HG02884 (cell line): ENCODE results near the gene CDK10.
"Not testable (repeated sequence)": the region's sequence is repeated elsewhere in the genome, so short reads cannot be mapped to it uniquely, and the experiment has no call there.

ENCODE experiments used
- ATAC-seq: cut with Tn5 transposase; IDR thresholded peaks from one replicate; pipeline ENCODE4 v1.9.1; 2021; ENCODE audit warnings: mild to moderate bottlenecking, moderate library complexity; ENCODE audit not compliant: unreplicated experiment

Gene CDK10

GRCh38 chr16:89686520-89687091 lies at the start of gene CDK10:
CDK10 (plus strand) TSS chr16:89686689; CDS start chr16:89686711, 22 bp downstream.
- ATAC-seq, result peak; percentile 81

GRCh38 chr16:89637379-89637778 lies 49.1 kb upstream of the CDK10 start:
- no peak for ATAC-seq

GRCh38 chr16:89638455-89638854 lies 48.0 kb upstream of the CDK10 start:
- no peak for ATAC-seq

GRCh38 chr16:89639385-89639784 lies 47.1 kb upstream of the CDK10 start:
- no peak for ATAC-seq

DNA sequence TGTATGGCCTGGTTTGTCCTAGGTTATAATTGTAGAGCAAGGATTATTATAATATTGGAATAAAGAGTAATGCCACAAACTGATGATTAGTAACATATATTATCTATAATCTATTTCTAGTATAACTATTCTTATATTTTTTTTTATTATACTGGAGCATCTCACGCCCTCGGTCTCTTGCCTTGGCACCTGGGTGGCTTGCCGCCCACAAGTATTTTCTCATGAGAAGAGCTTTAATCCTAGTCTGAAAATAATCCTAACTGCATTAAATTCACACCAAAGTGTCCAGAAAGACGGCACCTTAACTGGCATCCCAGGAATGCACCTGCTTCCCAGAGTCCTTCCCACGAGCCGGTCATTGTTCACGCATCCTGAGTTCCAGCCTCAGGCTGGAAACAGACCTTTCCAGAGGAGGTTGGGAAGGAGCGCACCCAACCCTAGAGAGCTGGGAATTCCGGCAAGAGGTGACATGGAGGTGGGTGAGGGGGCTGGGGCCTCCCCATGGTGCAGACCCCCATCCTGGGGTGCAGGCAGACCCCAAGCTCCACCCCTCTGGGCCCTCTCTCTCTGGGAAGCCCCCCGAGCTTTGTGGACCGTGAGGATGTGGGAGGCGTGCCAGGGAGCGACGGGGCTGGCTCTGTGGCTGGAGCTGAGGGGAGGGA lies 44.9 kb upstream of the CDK10 start:
- ATAC-seq, result no peak

GRCh38 chr16:89642574-89642973 lies 43.9 kb upstream of the CDK10 start:
- ATAC-seq, result no peak

GRCh38 chr16:89643769-89644300 lies 42.7 kb upstream of the CDK10 start:
- ATAC-seq, result no peak

DNA sequence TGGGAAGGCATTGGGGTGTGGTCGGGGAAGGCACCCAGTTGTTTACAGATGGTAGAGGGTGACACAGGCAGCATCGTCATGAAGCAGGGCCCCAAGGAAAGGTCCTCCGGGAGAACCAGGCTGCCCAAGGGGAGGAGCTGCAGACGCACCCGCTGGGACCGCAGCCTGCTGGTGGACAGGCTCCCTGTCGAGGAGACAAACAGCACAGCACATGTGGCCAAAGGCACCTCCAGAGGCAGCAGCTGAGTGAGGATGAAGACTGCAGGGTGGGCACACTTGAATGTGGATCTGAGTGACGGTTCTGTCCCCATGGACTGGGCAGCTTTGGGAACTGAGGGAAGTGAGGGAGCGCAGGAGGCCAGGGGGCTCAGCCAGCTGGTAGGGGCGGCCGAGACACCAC lies 41.4 kb upstream of the CDK10 start:
- ATAC-seq, result no peak

DNA sequence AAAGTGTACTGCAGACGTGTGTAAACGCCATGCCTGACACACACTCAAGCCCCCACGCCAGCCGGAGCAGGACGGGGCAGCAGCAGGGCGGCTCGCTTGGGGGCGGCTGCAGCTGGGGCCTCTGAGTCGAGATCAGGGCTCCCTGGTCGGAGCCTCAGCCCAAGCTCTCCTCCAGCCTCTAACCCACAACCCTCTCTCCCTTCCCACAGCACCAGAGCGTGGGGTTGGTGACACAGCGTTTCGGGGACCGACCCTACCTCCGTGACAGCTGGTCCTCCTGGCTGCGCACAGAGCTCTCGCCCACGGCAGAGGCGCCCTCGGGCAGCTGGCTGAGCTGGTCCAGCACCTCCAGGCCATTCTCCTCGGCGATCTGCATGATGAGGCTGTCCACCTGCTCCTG lies 40.2 kb upstream of the CDK10 start:
- ATAC-seq, result no peak

DNA sequence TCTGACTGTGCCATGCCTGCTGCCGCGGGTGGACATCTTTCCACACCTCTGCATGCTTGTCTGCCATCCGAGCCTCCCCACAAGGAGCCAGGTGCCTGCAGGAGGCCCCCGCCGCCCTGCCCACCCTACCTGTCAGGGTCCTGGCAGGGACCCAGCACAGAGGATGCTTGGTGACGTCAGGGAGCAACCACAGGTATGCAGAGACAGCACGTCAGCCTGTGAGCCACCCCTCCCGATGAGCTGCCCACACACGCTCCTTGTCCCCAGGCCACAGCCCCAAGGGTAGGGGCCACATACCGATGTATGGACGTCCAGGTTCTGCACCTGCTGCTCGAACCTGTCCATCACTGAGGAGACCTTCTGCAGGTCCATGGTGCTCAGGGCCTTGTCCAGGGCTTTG lies 39.6 kb upstream of the CDK10 start:
- no peak for ATAC-seq

DNA sequence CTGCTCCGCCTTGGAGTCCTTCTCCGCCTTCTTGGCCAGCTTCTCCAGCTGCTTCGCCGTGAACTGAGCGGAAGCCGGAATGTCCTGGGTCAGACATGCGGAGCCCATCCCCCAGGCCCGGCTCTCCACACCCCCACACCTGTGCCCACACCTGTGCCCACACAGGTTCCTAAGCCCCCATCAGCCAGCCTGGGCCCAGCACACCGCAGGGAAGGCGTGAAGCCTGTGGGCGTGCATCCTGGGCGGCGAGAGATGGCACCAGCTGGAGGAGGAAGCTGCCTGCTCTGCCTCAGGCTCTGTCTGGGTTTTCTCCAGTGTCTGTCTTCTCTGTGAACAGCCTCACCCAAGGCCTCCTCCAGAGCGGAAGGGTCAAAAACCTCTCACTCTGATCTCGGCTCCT lies 34.9 kb upstream of the CDK10 start:
- ATAC-seq, result no peak

- ATAC-seq, result no peak
Measured at GRCh38 chr16:89653656-89654295, 32.7 kb upstream of the CDK10 start.

DNA sequence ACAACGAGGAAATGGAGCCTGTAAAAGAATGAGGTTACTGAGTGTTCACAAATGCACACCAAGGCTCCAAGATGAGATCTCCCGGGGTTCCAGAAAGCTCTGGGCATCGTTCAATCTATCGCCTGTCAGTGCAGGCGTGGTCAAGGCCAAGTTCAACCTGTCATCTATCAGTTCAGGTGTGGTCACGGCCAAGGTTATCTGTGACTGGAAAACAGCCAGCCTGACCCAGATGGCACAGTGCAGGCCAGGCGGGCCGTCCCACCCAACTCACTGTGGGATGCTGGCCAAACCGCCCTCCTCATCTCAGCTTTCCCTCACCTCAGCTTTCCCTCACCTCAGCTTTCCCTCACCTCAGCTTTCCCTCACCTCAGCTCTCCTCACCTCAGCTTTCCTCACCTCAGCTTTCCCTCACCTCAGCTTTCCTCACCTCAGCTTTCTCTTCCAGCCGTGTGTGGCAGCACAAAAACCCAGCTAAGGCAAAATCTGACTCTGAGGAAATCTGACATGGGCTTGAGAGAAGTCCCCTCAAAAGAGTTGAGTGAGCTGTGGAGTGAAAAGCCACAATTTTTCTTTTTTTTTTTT lies 31.3 kb upstream of the CDK10 start:
- ATAC-seq, result no peak

GRCh38 chr16:89656435-89657121 lies 29.9 kb upstream of the CDK10 start:
- no peak for ATAC-seq

GRCh38 chr16:89657442-89658220 lies 28.9 kb upstream of the CDK10 start, which contains the start of the genes CHMP1A and SPATA33:
CHMP1A (minus strand) TSS chr16:89657708; CDS start chr16:89657588, 120 bp downstream.
SPATA33 (plus strand) TSS chr16:89657836; CDS start chr16:89657912, 76 bp downstream.
- ATAC-seq, result peak; percentile 83

DNA sequence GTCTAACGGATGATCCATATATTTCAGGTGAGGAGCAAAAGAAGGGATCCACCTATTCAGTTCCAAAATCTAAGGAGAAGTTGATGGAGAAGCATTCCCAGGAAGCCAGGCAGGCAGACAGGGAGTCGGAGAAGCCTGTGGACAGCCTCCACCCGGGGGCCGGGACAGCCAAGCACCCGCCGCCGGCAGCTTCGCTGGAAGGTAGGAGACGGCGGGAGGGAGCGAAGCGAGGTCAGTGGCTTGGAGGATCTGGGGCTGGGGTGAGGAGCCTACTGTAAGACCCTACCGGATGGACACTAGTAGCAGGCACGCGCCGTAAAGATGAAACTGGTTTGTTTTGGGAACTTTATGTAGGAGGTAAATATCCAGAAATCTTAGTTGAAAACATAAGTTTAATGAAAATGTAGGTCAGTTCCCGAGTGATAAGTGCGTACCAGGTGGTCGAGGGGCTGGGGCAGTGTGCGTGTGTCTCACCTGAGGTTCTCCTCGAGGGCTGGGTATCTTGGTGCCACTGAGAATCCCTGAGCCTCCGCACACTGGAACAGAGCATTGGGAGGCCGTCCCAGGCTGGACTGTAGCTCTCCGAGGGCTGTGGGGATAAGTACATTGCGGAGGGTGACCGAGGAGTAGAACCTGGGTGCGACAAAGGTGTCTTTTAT lies 28.1 kb upstream of the CDK10 start:
- no peak for ATAC-seq

DNA sequence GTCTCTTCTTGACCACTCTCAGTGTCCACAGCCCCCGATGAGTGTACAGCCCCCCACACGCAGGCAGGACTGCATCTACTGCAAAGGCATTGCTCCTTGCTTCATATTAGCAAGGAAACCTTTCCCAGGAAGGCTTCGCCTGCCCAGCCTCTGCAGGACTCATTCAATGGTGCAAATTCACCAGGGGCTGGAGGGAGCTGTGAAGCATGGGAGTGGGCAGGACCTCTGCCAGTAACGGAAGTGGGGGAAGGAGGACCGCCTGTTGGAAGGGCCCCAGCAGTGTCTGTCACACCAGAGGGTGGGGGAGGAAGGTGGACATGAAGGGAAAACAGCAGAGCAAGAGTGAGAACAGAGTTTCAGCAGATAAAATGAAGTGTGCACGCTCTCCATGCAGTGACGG lies 26.3 kb upstream of the CDK10 start:
- no peak for ATAC-seq

DNA sequence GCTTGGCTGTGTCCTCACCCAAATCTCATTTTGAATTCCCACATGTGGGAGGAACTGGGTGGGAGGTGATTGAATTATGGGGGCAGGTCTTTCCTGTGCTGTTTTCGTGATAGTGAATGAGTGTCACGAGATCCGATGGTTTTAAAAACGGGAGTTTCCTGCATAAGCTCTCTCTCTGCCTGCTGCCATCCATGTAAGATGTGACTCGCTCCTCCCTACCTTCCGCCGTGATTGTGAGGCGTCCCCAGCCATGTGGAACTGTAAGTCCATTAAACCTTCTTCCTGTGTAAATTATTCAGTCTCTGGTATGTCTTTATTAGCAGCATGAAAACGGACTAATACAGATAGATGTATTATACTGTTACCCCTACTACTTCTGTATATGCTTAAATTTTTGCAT lies 25.3 kb upstream of the CDK10 start:
- ATAC-seq, result no peak

DNA sequence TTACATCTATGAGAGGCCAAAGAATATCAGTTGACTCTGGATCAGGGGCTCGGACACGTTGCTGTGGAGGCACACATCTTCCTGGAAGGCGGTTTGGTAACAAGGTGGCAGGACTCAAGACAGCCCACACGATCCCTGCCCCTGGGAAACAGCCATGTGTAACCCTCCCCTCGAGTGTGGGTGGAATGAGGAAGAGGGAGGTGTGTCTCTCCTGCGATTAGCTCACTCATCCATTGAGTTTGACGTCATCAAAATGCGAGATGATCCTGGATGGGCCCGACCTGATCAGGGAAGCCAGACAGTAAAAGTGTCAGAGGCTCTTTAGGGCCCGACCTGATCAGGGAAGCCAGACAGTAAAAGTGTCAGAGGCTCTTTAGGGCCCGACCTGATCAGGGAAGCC lies 22.3 kb upstream of the CDK10 start:
- not testable (repeated sequence) for ATAC-seq

DNA sequence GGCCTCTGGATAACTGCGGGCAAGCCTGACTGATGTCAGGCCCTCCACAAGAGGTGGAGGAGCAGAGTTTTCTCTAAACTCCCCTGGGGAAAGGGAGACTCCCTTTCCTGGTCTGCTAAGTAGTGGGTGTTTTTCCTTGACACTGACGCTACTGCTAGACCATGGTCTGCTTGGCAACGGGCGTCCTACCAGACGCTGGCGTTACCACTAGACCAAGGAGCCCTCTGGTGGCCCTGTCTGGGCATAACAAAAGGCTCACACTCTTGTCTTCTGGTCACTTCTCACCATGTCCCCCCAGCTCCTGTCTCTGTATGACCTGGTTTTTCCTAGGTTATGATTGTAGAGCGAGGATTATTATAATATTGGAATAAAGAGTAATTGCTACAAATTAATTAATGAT lies 19.5 kb upstream of the CDK10 start:
- ATAC-seq, result not testable (repeated sequence)
